Effector memory CD4-positive, alpha-beta T cell (primary cell): ENCODE results near the gene TNFSF15.

Experiments used
- DNase-seq, 3 donors: peaks; one replicate each; pipeline ENCODE4 v3.0.0-alpha.2; 2020
- H3K27ac ChIP-seq: 2 replicates; pipeline ENCODE4 v1.7.0; 2013; ENCODE audit warnings: mild to moderate bottlenecking, low read length, moderate library complexity; ENCODE audit not compliant: insufficient read depth, poor library complexity, severe bottlenecking
- H3K27me3 ChIP-seq: replicated peaks from 2 replicates; pipeline ENCODE4 v1.7.0; 2013; ENCODE audit warnings: mild to moderate bottlenecking, low read length; ENCODE audit not compliant: insufficient read depth, control insufficient read depth, poor library complexity, severe bottlenecking
- H3K36me3 ChIP-seq: 2 replicates; pipeline ENCODE4 v1.7.0; 2013; ENCODE audit warnings: mild to moderate bottlenecking, low read length, moderate library complexity; ENCODE audit not compliant: control insufficient read depth, insufficient read depth
- H3K4me1 ChIP-seq: 2 replicates; pipeline ENCODE4 v1.7.0; 2013; ENCODE audit warnings: low read length, mild to moderate bottlenecking; ENCODE audit not compliant: control insufficient read depth, insufficient read depth, poor library complexity, severe bottlenecking
- H3K4me3 ChIP-seq: 2 replicates; pipeline ENCODE4 v1.7.0; 2013; ENCODE audit warnings: low read length, low read depth, mild to moderate bottlenecking; ENCODE audit not compliant: insufficient read depth, poor library complexity, severe bottlenecking
- H3K9me3 ChIP-seq: 2 replicates; pipeline ENCODE4 v1.7.0; 2013; ENCODE audit warnings: mild to moderate bottlenecking, low read length, moderate library complexity; ENCODE audit not compliant: control insufficient read depth

TNFSF15 gene

DNA sequence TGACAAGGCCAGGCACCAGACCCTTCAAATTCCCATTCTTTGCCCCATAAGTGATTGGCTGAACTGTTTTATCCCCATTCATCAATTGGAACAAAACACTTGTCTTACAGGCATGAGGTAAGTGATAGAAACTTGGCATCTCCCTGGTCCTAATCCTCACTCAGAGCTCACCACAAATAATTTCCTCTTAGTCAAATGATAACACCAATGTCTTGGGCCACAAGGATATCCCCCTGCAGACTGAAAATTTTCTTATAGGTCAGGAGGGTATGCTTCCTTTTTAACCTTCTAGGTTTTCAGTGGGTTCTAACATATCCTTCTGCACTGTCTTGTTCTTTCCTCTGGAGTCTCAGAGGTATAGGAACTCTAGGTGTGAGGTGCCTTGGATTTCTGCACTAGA is 14.5 kb downstream of the TNFSF15 start:
- no peaks in the 10 kb centered on the region for H3K27me3 ChIP-seq
- no peaks in the 10 kb centered on the region for H3K36me3 ChIP-seq
- no peaks in the 10 kb centered on the region for H3K9me3 ChIP-seq
- no peak overlapping the region for H3K4me3 ChIP-seq
- H3K4me1 ChIP-seq, result no peaks in the 10 kb centered on the region
- no peak for DNase-seq
- H3K27ac ChIP-seq, result no peak overlapping the region

DNA sequence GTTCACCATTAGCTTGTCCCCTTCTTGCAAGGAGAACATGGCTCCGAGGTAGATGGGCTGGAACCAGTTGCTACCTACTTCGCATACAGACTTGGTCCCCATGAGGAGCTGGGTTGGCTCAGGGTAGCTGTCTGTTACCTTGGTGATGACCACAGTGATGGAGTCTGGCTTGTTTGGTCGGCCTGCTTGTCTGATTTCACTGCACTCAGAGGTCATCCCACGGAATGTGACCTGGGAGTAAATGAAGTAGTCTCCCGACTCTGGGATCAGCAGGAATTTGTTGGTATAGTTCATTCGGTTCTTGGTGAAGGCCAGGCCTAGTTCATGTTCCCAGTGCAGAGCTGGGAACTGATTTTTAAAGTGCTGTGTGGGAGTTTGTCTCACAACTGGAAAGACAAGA is 15.3 kb downstream of the TNFSF15 start:
- H3K4me3 ChIP-seq, result no peak overlapping the region
- H3K9me3 ChIP-seq, result no peaks in the 10 kb centered on the region
- no peak for DNase-seq
- no peak overlapping the region for H3K27ac ChIP-seq
- H3K36me3 ChIP-seq, result no peaks in the 10 kb centered on the region
- no peaks in the 10 kb centered on the region for H3K27me3 ChIP-seq
- no peaks in the 10 kb centered on the region for H3K4me1 ChIP-seq

GRCh38 chr9:114789006-114789405 is 16.8 kb downstream of the TNFSF15 start:
- Histone ChIP-seq H3K27ac (no peak overlapping the region), H3K36me3 (no peaks in the 10 kb centered on the region), H3K4me1 (no peaks in the 10 kb centered on the region), H3K27me3 (no peaks in the 10 kb centered on the region), H3K4me3 (no peak overlapping the region), H3K9me3 (no peaks in the 10 kb centered on the region)
- no peak for DNase-seq

GRCh38 chr9:114787781-114788498 is 17.9 kb downstream of the TNFSF15 start:
- Histone ChIP-seq H3K4me3 (no peak overlapping the region), H3K36me3 (no peaks in the 10 kb centered on the region), H3K27me3 (no peaks in the 10 kb centered on the region), H3K4me1 (no peaks in the 10 kb centered on the region), H3K27ac (no peak overlapping the region), H3K9me3 (no peaks in the 10 kb centered on the region)
- DNase-seq, result no peak

GRCh38 chr9:114787214-114787613 is 18.6 kb downstream of the TNFSF15 start:
- no peak for DNase-seq
- no peak overlapping the region for H3K4me3 ChIP-seq
- H3K27ac ChIP-seq, result no peak overlapping the region
- no peaks in the 10 kb centered on the region for H3K27me3 ChIP-seq
- H3K36me3 ChIP-seq, result no peaks in the 10 kb centered on the region
- H3K9me3 ChIP-seq, result no peaks in the 10 kb centered on the region
- H3K4me1 ChIP-seq, result no peaks in the 10 kb centered on the region

GRCh38 chr9:114785866-114786650 is 19.8 kb downstream of the TNFSF15 start:
- DNase-seq, result no peak
- Histone ChIP-seq H3K9me3 (no peaks in the 10 kb centered on the region), H3K36me3 (no peaks in the 10 kb centered on the region), H3K27me3 (no peaks in the 10 kb centered on the region), H3K4me3 (no peak overlapping the region), H3K27ac (no peak overlapping the region), H3K4me1 (no peaks in the 10 kb centered on the region)

- H3K27me3 ChIP-seq, result no peaks in the 10 kb centered on the region
- no peak for DNase-seq
- no peaks in the 10 kb centered on the region for H3K4me1 ChIP-seq
- H3K4me3 ChIP-seq, result no peak overlapping the region
- no peaks in the 10 kb centered on the region for H3K36me3 ChIP-seq
- H3K27ac ChIP-seq, result no peak overlapping the region
- no peaks in the 10 kb centered on the region for H3K9me3 ChIP-seq
These were observed 21.0 kb downstream of the TNFSF15 start for GRCh38 chr9:114784721-114785279.

GRCh38 chr9:114782586-114782985 is 23.3 kb downstream of the TNFSF15 start:
- H3K27me3 ChIP-seq, result no peaks in the 10 kb centered on the region
- no peak for DNase-seq
- no peaks in the 10 kb centered on the region for H3K4me1 ChIP-seq
- H3K36me3 ChIP-seq, result no peaks in the 10 kb centered on the region
- no peaks in the 10 kb centered on the region for H3K9me3 ChIP-seq
- no peak overlapping the region for H3K4me3 ChIP-seq
- H3K27ac ChIP-seq, result no peak overlapping the region

DNA sequence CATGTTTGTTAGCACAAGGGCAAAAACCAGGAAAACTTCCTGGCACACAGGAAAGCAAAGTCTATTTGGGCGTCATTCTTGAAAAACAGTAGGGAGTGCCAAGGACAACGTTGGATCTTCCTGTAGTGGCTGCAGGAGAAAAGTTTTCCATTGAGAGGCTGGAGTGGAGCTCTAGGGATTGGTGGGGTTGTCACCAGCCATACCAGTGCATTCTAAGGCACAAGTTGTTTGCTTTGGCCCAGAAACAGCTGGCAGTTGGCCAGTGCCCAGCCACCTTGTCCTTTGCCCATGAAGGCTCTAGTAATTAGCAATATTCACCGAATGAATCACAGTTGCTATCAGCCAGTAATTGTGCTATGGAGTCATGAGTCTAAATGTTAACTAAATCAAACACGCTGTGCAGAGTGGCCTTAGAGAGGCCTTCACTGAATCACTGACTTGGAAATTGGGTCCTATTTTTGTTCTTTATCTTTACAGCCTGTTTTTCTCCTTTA is 26.4 kb downstream of the TNFSF15 start:
- no peak overlapping the region for H3K4me3 ChIP-seq
- no peak overlapping the region for H3K27ac ChIP-seq
- H3K36me3 ChIP-seq, result no peaks in the 10 kb centered on the region
- DNase-seq, result no peak
- no peaks in the 10 kb centered on the region for H3K9me3 ChIP-seq
- no peaks in the 10 kb centered on the region for H3K27me3 ChIP-seq
- H3K4me1 ChIP-seq, result no peaks in the 10 kb centered on the region
